Gastrocnemius medialis (tissue), 4 donors: ENCODE data around the gene LCT. TPM values are rescaled to one million over a fixed set of nuclear protein-coding genes. Genes with fewer than 3 reads are reported as not detected.
A peak's percentile ranks its signal among the peaks of the same experiment; 100 is the strongest.
"Not testable (repeated sequence)": the region's sequence is repeated elsewhere in the genome, so short reads cannot be mapped to it uniquely, and the experiment has no call there.

ENCODE experiments used
- ATAC-seq, 2 donors: fragments of 150-250 bp; one replicate each; pipeline ENCODE4 v1.9.1; 2016
- DNase-seq, 2 donors: peaks; one replicate each; pipeline ENCODE4 v3.0.0-alpha.2; 2019
- H3K27ac ChIP-seq, 4 donors: fragments of 200-600 bp; sonication (generic); 1 replicate in 1 of 4; 2 replicates in 3 of 4; pipeline ENCODE4 v1.5.1; 2016 to 2018; ENCODE audit warnings: mild to moderate bottlenecking in 2 of 4, moderate library complexity in 1 of 4
- H3K27me3 ChIP-seq, 3 donors: fragments of 200-600 bp; sonication (generic) in 2 of 3; 1 replicate in 1 of 3; 2 replicates in 2 of 3; pipeline versions ENCODE4 v1.5.1 to v1.6.0; 2016 to 2019; ENCODE audit warnings: mild to moderate bottlenecking in 1 of 3, moderate library complexity in 1 of 3
- H3K36me3 ChIP-seq, 2 donors: fragments of 200-600 bp; sonication (generic) in 1 of 2; one replicate each; pipeline ENCODE4 v1.5.1; 2017 to 2018
- H3K4me1 ChIP-seq, 2 donors: fragments of 200-600 bp; sonication (generic) in 1 of 2; one replicate each; pipeline ENCODE4 v1.5.1; 2016 to 2017; ENCODE audit warnings: mild to moderate bottlenecking in 2 of 2
- H3K4me3 ChIP-seq, 4 donors: fragments of 200-600 bp; sonication (generic) in 3 of 4; 1 replicate in 1 of 4; 2 replicates in 3 of 4; pipeline ENCODE4 v1.5.1; 2016 to 2019; ENCODE audit warnings: mild to moderate bottlenecking in 2 of 4
- H3K9me3 ChIP-seq, 3 donors: fragments of 200-600 bp; sonication (generic) in 2 of 3; 1 replicate in 1 of 3; 2 replicates in 2 of 3; pipeline ENCODE4 v1.5.1; 2016 to 2019
- POLR2A ChIP-seq, 2 donors: fragments of 450-650 bp; IDR thresholded peaks; one replicate each; pipeline ENCODE4 v1.6.1; 2017; ENCODE audit warnings: antibody characterized with exemption in 2 of 2, mild to moderate bottlenecking in 2 of 2, moderate library complexity in 2 of 2
- in situ Hi-C, 4 donors: fragments of 200-750 bp; cut with MboI; loops; one replicate each; pipeline versions ENCODE4 v1.15.0 to v1.8.0; 2017; ENCODE audit warnings: low sequenced_read_pairs in 4 of 4
- intact Hi-C: fragments of 100-400 bp; cut with DNase I; formaldehyde crosslinking; loops from one replicate; pipeline ENCODE4 v1.15.1; 2023; ENCODE audit warnings: low total_unique reads
- total RNA-seq, 4 donors: library from RNA; depleted of rRNA; stranded (reverse); fragments of >200 nt; gene quantifications; one replicate each; pipeline versions ENCODE4 v1.1.0 to v1.2.3, GENCODE V29; 2016
- TF ChIP-seq, protein P1 (sequence below), 5 experiments: fragments of 450-650 bp in 3 of 5; fragments of 200-600 bp in 2 of 5; sonication (generic) in 2 of 5; IDR thresholded peaks in 4 of 5; conservative IDR thresholded peaks in 1 of 5; 1 replicate in 4 of 5; 2 replicates in 1 of 5; pipeline ENCODE4 v1.5.1; 2016 to 2019; ENCODE audit warnings: antibody characterized with exemption in 5 of 5, mild to moderate bottlenecking in 3 of 5, moderate library complexity in 3 of 5

LCT gene
- total RNA-seq, 4 donors from 2014 or later = 0.13 TPM; not detected in 3

DNA sequence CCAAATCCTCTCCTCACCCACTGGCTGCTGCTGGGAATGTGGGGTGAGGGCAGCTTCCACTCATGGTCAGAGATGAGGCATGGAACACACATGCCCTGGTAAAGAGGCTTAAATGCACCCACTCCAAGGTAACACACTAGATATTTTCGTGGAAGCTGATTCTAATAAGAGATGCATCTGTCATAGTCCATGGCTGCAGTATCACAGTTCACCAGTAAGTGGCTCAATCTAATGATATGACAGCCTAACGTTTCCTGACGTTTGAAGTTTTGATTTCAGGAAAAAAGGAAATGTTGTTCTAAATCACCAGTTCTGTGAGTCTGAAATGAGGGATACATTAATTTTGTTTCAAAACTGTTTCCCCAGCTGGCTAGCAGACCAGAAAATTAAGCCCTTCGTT is 38.2 kb downstream of the LCT start:
- TF ChIP-seq, protein P1, sequence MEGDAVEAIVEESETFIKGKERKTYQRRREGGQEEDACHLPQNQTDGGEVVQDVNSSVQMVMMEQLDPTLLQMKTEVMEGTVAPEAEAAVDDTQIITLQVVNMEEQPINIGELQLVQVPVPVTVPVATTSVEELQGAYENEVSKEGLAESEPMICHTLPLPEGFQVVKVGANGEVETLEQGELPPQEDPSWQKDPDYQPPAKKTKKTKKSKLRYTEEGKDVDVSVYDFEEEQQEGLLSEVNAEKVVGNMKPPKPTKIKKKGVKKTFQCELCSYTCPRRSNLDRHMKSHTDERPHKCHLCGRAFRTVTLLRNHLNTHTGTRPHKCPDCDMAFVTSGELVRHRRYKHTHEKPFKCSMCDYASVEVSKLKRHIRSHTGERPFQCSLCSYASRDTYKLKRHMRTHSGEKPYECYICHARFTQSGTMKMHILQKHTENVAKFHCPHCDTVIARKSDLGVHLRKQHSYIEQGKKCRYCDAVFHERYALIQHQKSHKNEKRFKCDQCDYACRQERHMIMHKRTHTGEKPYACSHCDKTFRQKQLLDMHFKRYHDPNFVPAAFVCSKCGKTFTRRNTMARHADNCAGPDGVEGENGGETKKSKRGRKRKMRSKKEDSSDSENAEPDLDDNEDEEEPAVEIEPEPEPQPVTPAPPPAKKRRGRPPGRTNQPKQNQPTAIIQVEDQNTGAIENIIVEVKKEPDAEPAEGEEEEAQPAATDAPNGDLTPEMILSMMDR (IDR thresholded peaks at IDR 0.05 in 4 of 5, conservative IDR thresholded peaks at IDR 0.05 in 1 of 5) = no peak
- no peak for TF ChIP-seq POLR2A (IDR thresholded peaks at IDR 0.05)
- intact Hi-C loops = loop anchor here (10.0 kb wide), 1 partner anchor 794 kb away; no protein-coding TSS in a partner anchor
- no peak for ATAC-seq

DNA sequence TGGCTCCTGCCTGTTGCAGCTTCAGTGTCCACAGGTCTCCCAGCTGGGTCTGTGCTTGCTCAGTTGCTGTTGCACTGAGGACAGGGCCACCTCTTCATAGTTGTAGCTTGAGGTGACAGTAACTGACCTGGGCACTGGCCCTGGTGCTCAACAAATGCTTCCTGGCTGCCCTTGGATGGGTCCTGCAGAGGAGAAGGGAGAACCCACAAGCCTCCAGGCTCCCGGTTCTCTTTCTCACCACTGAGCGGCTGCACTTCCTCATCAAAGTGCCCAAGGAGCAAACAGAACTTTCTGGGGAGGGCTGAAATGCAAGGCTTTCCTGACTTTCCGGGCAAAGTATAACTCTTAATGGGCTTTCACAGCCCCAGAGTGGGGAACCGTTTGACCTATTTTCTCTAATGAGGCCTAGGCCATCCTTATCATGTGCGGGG is 38.7 kb downstream of the LCT start:
- in situ Hi-C loops = no loop called here
- Histone ChIP-seq H3K9me3 (no peaks in the 10 kb centered on the region), H3K4me3 (no peak overlapping the region), H3K36me3 (no peaks in the 10 kb centered on the region), H3K27ac (no peak overlapping the region), H3K27me3 (no peaks in the 10 kb centered on the region), H3K4me1 (no peaks in the 10 kb centered on the region)
- DNase-seq (no peak), ATAC-seq (no peak)
- intact Hi-C loops = loop anchor here (10.0 kb wide), 1 partner anchor 793 kb away; no protein-coding TSS in a partner anchor
- no peak for TF ChIP-seq POLR2A (IDR thresholded peaks at IDR 0.05)

More for the DNA sequence above, 38.2 kb downstream of the LCT start:
- Histone ChIP-seq H3K4me1 (no peaks in the 10 kb centered on the region), H3K4me3 (no peak overlapping the region), H3K36me3 (no peaks in the 10 kb centered on the region), H3K27ac (no peak overlapping the region), H3K9me3 (no peaks in the 10 kb centered on the region), H3K27me3 (no peaks in the 10 kb centered on the region)
- DNase-seq = no peak
- in situ Hi-C loops = no loop called here

DNA sequence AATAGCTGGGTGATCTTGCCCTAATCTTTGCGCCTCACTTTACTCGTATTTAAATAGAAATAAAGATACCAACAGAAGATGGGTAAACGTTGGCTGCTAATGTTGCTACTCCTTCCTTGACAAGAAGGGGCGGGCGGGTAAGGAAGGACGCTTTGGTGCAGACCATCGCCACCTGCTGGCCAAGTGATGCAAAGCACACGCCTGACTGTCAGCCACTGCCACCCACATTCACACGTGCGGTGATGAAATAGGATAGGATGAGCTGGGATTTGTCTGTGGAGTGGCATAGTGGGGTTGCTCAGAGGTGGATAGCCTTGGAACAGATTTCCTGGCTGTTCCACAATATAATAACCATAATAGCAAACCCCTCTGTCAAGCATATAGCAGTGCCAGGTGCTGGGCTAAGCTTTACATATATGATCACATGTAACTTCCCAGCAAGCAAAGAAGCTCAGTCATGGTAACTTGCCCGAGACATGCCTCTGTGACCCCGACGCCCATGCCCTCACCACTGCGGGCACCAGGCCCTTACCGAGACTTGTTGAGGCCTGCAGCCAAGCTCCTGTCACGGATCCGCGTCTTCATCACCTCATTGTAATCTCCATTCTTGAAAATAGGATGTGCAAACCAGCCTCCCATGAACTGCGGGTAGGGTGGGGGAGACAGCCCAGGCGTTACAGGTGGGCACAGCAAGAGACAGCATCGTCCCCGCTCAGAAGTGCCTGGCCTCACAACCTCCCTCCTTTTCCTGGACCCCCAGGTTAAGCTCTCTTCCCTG is 39.3 kb downstream of the LCT start:
- in situ Hi-C loops (no loop called here), intact Hi-C loops (loop anchor here (10.0 kb wide), 1 partner anchor 793 kb away; no protein-coding TSS in a partner anchor)
- Histone ChIP-seq H3K9me3 (no peaks in the 10 kb centered on the region), H3K27me3 (no peaks in the 10 kb centered on the region), H3K4me1 (no peaks in the 10 kb centered on the region), H3K36me3 (no peaks in the 10 kb centered on the region), H3K4me3 (no peak overlapping the region), H3K27ac (no peak overlapping the region)
- TF ChIP-seq, protein P1 (IDR thresholded peaks at IDR 0.05 in 4 of 5, conservative IDR thresholded peaks at IDR 0.05 in 1 of 5) = peak; percentile 49 to 85 (median 73)
- TF ChIP-seq POLR2A (IDR thresholded peaks at IDR 0.05) = no peak
- ATAC-seq = peak; percentile 56 to 84
- DNase-seq = peak; percentile 26 to 36

DNA sequence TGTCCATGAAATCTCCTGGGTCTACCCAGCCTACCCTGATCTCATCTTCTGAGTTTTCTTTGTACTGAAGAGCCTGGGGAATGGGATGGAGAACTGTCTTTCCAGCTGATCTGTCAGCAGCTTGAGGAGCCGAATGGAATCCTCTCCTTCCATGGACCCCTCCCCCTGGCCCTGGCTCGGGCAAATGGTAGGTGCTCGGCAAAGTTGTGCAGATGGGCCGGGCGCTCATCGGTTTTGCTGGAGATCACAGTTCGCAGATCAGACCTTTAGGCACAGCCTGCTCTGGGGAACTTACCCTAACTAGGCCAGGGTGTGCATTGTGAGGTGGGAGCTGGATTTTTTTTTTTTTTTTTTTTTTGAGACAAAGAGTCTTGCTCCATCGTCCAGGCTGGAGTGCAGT is 40.4 kb downstream of the LCT start:
- Histone ChIP-seq H3K27ac (no peak overlapping the region), H3K27me3 (no peaks in the 10 kb centered on the region), H3K36me3 (no peaks in the 10 kb centered on the region), H3K4me3 (no peak overlapping the region), H3K9me3 (no peaks in the 10 kb centered on the region), H3K4me1 (no peaks in the 10 kb centered on the region)
- in situ Hi-C loops = no loop called here
- no peak for TF ChIP-seq POLR2A (IDR thresholded peaks at IDR 0.05)
- intact Hi-C loops = loop anchor here (10.0 kb wide), 1 partner anchor 792 kb away; no protein-coding TSS in a partner anchor
- DNase-seq (no peak), ATAC-seq (no peak)

DNA sequence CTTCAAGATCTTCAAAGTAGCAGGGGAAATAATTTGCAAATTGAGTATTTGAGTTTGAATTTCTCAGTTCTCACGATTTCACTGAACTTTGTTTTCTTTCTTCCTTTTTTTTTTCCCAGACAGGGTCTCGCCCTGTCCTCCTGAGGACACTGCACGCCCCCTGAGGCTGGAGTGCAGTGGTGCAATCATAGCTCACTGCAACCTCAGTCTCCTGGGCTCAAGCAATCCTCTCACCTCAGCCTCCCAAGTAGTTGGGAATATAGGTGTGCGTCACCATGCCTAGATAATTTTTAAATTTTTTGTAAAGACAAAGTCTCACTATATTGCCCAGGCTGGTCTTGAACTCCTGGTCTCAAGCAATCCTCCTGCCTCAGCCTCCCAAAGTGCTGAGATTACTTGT is 41.3 kb downstream of the LCT start:
- H3K27me3 ChIP-seq, H3K9me3 ChIP-seq, DNase-seq, H3K36me3 ChIP-seq, in situ Hi-C loops, H3K4me1 ChIP-seq, ATAC-seq, H3K27ac ChIP-seq, H3K4me3 ChIP-seq: not testable (repeated sequence)
- intact Hi-C loops = loop anchor here (10.0 kb wide), 1 partner anchor 791 kb away; no protein-coding TSS in a partner anchor

DNA sequence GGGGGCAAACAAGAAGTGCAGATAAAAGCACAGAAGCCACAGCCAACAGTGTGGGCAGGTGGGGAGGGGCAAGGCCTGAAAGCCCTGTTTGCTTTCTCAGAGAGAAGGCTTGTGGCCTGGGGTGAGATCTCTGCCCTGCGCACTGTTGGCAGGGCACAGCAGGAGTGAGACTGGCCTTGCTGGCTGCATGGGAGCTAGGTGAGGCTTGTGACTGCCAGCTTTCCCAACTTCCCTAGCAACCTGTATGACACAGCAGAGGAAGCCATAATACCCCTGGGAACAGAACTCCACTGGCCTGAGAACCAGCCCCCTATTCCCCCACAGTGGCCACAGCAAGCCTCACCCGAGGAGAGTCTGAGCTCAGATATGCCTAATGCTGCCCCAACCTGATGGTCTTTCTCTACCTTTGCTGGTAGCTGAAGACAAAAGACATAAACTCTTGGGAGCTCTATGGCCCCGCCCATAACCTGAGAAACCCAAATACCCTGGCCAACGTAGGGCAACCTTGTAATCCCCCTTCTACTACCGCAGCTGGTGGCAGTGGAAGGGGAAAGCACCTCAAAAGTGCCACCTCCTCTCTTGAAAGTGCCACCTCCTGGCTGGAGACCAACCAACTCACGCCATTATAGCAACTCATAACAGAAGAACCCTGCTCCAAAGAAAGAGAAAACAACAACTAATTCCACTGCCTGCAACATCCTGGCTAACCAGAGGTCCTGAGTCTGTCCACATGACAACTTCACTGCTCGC is 44.4 kb downstream of the LCT start:
- DNase-seq (no peak), ATAC-seq (no peak)
- in situ Hi-C loops (no loop called here), intact Hi-C loops (loop anchor here (10.0 kb wide), 1 partner anchor 788 kb away; no protein-coding TSS in a partner anchor)
- H3K4me3 ChIP-seq = no peak overlapping the region
- TF ChIP-seq, protein P1 (IDR thresholded peaks at IDR 0.05 in 4 of 5, conservative IDR thresholded peaks at IDR 0.05 in 1 of 5) = no peak
- no peak for TF ChIP-seq POLR2A (IDR thresholded peaks at IDR 0.05)
- no peaks in the 10 kb centered on the region for H3K27me3 ChIP-seq
- H3K36me3 ChIP-seq = no peaks in the 10 kb centered on the region
- H3K27ac ChIP-seq = no peak overlapping the region
- H3K4me1 ChIP-seq = no peaks in the 10 kb centered on the region
- no peaks in the 10 kb centered on the region for H3K9me3 ChIP-seq
